HG03571 (cell line): ENCODE data around the gene TAS2R4.
"Not testable (repeated sequence)": the region's sequence is repeated elsewhere in the genome, so short reads cannot be mapped to it uniquely, and the experiment has no call there.

Experiments used
- ATAC-seq: cut with Tn5 transposase; IDR thresholded peaks from one replicate; pipeline ENCODE4 v1.9.1; 2021; ENCODE audit not compliant: unreplicated experiment

The TAS2R4 gene

GRCh38 chr7:141776374-141776773, at the start of gene TAS2R4:
Gene TAS2R4 (plus strand): TSS chr7:141776674. CDS start chr7:141778489, 1,815 bp downstream.
- ATAC-seq: no peak

GRCh38 chr7:141729020-141729419, 47.5 kb upstream of the TAS2R4 start:
- ATAC-seq: no peak

- no peak for ATAC-seq
Measured at GRCh38 chr7:141731476-141732149, 44.9 kb upstream of the TAS2R4 start.

- ATAC-seq: no peak
Measured at GRCh38 chr7:141737118-141737835, 39.2 kb upstream of the TAS2R4 start.

GRCh38 chr7:141737836-141738591, 38.5 kb upstream of the TAS2R4 start, which contains the start of gene SSBP1:
Gene SSBP1 (plus strand): TSS chr7:141738358. CDS start chr7:141739167, 809 bp downstream.
- ATAC-seq: peak; percentile 92

- no peak for ATAC-seq
Measured at GRCh38 chr7:141738592-141739013, 37.9 kb upstream of the TAS2R4 start.

GRCh38 chr7:141739250-141739649, 37.2 kb upstream of the TAS2R4 start:
- no peak for ATAC-seq

- no peak for ATAC-seq
Measured at GRCh38 chr7:141742229-141742628, 34.2 kb upstream of the TAS2R4 start.

- no peak for ATAC-seq
Measured at GRCh38 chr7:141744131-141744530, 32.3 kb upstream of the TAS2R4 start.

GRCh38 chr7:141748396-141748795, 28.1 kb upstream of the TAS2R4 start:
- ATAC-seq: no peak

GRCh38 chr7:141751904-141752303, 24.6 kb upstream of the TAS2R4 start:
- ATAC-seq: not testable (repeated sequence)

- no peak for ATAC-seq
Measured at GRCh38 chr7:141752634-141753033, 23.8 kb upstream of the TAS2R4 start.

- ATAC-seq: no peak
Measured at GRCh38 chr7:141754939-141755338, 21.5 kb upstream of the TAS2R4 start.

- ATAC-seq: no peak
Measured at GRCh38 chr7:141763797-141764196, 12.7 kb upstream of the TAS2R4 start, which contains the start of gene TAS2R3. Gene TAS2R3 (plus strand): TSS chr7:141764097. CDS start chr7:141764159, 62 bp downstream.

GRCh38 chr7:141770083-141770583, 6.3 kb upstream of the TAS2R4 start:
- not testable (repeated sequence) for ATAC-seq

- ATAC-seq: peak; percentile 74
Measured at GRCh38 chr7:141785706-141786552, 9.5 kb downstream of the TAS2R4 start.

- no peak for ATAC-seq
Measured at GRCh38 chr7:141788296-141788695, 11.8 kb downstream of the TAS2R4 start.

GRCh38 chr7:141789917-141790316, 13.4 kb downstream of the TAS2R4 start, which contains the start of gene TAS2R5:
Gene TAS2R5 (plus strand): TSS chr7:141790217. CDS start chr7:141790362, 145 bp downstream.
- ATAC-seq: no peak

GRCh38 chr7:141792526-141792925, 16.1 kb downstream of the TAS2R4 start:
- ATAC-seq: no peak

- no peak for ATAC-seq
Measured at GRCh38 chr7:141820067-141820466, 43.6 kb downstream of the TAS2R4 start.
